GM20000 (cell line): ENCODE data around the gene UACA.

Source experiments
- DNase-seq: peaks from one replicate; pipeline ENCODE4 v3.0.0; 2012; ENCODE audit warnings: low spot score
- TF ChIP-seq, protein P1 (sequence below): IDR thresholded peaks from 2 replicates; pipeline ENCODE4 v1.5.1; 2012; ENCODE audit warnings: mild to moderate bottlenecking, control low read depth; ENCODE audit errors: extremely low read depth, missing control alignments

The UACA gene

DNA sequence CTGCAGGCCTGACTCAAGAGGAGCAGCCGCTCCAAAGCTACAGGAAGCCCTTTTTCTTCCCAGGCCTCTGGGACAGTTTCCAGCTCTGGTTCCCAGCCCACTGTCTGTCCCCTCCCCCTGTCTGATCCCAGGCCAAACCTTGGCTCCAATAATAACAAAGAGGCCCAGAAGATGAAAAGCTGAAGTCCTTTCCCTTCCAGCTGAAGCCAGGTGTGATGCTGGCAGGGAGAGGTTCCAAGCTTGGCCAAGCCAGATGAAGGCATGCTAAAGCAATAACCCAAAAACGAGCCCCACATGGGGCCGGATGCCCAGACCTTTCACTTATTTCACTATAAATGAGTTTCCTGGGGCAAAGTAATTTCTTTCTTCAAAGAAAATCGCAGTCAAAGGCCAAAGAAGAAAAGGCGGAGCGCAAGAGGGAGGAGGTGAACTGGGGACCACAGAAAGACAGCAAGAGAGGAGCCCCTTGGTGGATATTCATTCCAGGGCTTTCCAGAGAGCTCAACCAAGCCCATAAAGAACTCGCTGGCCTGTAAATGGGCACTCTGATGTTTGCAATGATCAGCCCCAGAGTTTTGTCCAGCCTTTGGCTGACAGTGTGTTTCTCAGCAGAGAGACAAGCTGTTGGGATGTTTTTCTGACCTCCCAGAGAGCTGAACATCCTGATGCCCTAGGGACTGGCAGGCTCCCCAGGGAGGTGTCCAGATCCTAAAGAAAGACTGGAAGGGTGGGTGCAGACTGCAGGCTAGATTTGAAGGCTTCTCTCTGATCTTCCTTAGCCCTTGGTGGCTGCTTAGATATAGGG is 157.6 kb downstream of the UACA start:
- TF ChIP-seq, protein P1, sequence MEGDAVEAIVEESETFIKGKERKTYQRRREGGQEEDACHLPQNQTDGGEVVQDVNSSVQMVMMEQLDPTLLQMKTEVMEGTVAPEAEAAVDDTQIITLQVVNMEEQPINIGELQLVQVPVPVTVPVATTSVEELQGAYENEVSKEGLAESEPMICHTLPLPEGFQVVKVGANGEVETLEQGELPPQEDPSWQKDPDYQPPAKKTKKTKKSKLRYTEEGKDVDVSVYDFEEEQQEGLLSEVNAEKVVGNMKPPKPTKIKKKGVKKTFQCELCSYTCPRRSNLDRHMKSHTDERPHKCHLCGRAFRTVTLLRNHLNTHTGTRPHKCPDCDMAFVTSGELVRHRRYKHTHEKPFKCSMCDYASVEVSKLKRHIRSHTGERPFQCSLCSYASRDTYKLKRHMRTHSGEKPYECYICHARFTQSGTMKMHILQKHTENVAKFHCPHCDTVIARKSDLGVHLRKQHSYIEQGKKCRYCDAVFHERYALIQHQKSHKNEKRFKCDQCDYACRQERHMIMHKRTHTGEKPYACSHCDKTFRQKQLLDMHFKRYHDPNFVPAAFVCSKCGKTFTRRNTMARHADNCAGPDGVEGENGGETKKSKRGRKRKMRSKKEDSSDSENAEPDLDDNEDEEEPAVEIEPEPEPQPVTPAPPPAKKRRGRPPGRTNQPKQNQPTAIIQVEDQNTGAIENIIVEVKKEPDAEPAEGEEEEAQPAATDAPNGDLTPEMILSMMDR = no peak
- no peak for DNase-seq

DNA sequence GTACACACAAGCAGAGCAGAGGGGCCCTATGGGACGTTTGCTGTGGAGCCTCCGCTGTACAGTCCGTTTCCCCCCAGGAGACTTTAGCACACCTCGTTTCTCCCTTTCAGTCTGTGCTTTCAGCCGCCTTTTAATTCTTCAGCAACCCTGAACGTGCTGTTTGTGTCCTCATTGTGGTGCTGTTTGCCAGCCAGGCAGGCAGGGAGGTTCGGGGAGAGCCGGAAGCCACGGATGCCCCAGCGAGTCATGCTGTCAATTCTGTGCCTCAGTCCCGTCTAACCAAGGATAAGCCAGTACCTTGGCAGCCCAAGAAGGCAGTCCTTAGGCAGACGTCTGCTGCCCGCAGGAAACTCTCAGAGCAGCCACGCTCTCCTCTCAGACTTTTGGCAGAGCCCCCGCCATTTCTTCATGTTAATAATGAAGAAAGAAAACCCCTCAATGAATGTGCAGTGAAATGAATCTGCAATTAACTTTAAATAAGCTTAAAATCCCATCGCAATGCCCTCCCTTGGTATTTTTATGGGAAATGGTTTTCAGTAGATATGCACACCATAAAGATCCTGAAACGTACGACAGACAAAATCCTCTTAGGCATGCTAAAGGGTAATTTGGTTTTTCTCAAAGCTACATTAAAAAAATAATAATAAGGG is 158.6 kb downstream of the UACA start:
- no peak for DNase-seq
- TF ChIP-seq, protein P1 = no peak
